CD4-positive, alpha-beta T cell treated with Interleukin-2 at 100 ng/mL for 4 hours (primary cell): ENCODE data around the gene SNHG17.
"Not testable (repeated sequence)": the region's sequence is repeated elsewhere in the genome, so short reads cannot be mapped to it uniquely, and the experiment has no call there.

Source experiments
- DNase-seq: peaks from one replicate; pipeline ENCODE4 v3.0.0-alpha.2; 2020; ENCODE audit warnings: low spot score

SNHG17 gene

GRCh38 chr20:38434770-38435554 is at the start of gene SNHG17:
TSS of gene SNHG17 (minus strand) at chr20:38435328.
- DNase-seq = peak; percentile 89

GRCh38 chr20:38479596-38479995 is 44.5 kb upstream of the SNHG17 start:
- no peak for DNase-seq

- no peak for DNase-seq
These were observed 42.6 kb upstream of the SNHG17 start for GRCh38 chr20:38477747-38478146.

- DNase-seq = no peak
These were observed 38.3 kb upstream of the SNHG17 start for GRCh38 chr20:38473367-38473795.

- DNase-seq = peak; percentile 99
These were observed 37.6 kb upstream of the SNHG17 start, which contains the start of gene RALGAPB for GRCh38 chr20:38472513-38473366. TSS of gene RALGAPB (plus strand) at chr20:38472843. CDS start at chr20:38488433, 15,590 bp downstream.

- no peak for DNase-seq
These were observed 36.9 kb upstream of the SNHG17 start for GRCh38 chr20:38471987-38472512.

GRCh38 chr20:38471245-38471644 is 36.1 kb upstream of the SNHG17 start:
- no peak for DNase-seq

GRCh38 chr20:38466983-38467382 is 31.9 kb upstream of the SNHG17 start:
- no peak for DNase-seq

- no peak for DNase-seq
These were observed 31.0 kb upstream of the SNHG17 start for GRCh38 chr20:38466171-38466570.

GRCh38 chr20:38461569-38461968 is 26.4 kb upstream of the SNHG17 start:
- DNase-seq = not testable (repeated sequence)

- DNase-seq = not testable (repeated sequence)
These were observed 26.0 kb upstream of the SNHG17 start for GRCh38 chr20:38461167-38461566.

- DNase-seq = not testable (repeated sequence)
These were observed 25.5 kb upstream of the SNHG17 start for GRCh38 chr20:38460631-38461030.

GRCh38 chr20:38460040-38460623 is 25.0 kb upstream of the SNHG17 start:
- DNase-seq = no peak

- DNase-seq = no peak
These were observed 23.2 kb upstream of the SNHG17 start for GRCh38 chr20:38458314-38458713.

GRCh38 chr20:38454556-38455473 is 19.7 kb upstream of the SNHG17 start:
- no peak for DNase-seq

- no peak for DNase-seq
These were observed 18.8 kb upstream of the SNHG17 start for GRCh38 chr20:38453941-38454340.

GRCh38 chr20:38452880-38453624 is 17.9 kb upstream of the SNHG17 start:
- no peak for DNase-seq

GRCh38 chr20:38450412-38450975 is 15.4 kb upstream of the SNHG17 start:
- no peak for DNase-seq

- no peak for DNase-seq
These were observed 13.9 kb upstream of the SNHG17 start for GRCh38 chr20:38449046-38449445.
